ENCODE results near the gene TMPRSS11F. TPM values are rescaled to one million over a fixed set of nuclear protein-coding genes. Genes with fewer than 3 reads are reported as not detected.

Gene TMPRSS11F
- total RNA-seq, 1 experiment from 2014 or later: not detected

- Histone ChIP-seq H2AK5ac (ENCODE audit: insufficient read length, low read length) (no peak overlapping the region), H3K4me1 (ENCODE audit: insufficient read depth, low read length) (no peaks in the 10 kb centered on the region), H4K5ac (ENCODE audit: insufficient read length, low read depth, low read length) (no peak overlapping the region), H3K27ac (ENCODE audit: insufficient read length, low read depth, low read length) (no peak overlapping the region), H4K91ac (ENCODE audit: insufficient read length, low read depth, low read length) (no peak overlapping the region), H3K79me2 (ENCODE audit: insufficient read depth, low read length) (no peaks in the 10 kb centered on the region), H3K9ac (ENCODE audit: extremely low read depth, insufficient read length, low read length) (no peak overlapping the region), H2AFZ (ENCODE audit: low read length) (no peak overlapping the region), H3K4me2 (ENCODE audit: insufficient read depth, insufficient read length, low read length) (no peak overlapping the region), H3K14ac (ENCODE audit: insufficient read depth, low read length) (no peak overlapping the region; the same call in 1 of the 2 replicates), H4K20me1 (ENCODE audit: control insufficient read depth, insufficient read depth, insufficient read length) (no peaks in the 10 kb centered on the region), H2BK12ac (ENCODE audit: insufficient read length, low read depth, low read length) (no peak overlapping the region), H3K56ac (ENCODE audit: insufficient read length, low read depth, low read length) (no peak overlapping the region), H3T11ph (ENCODE audit: low read length) (no peak overlapping the region), H3K27me3 (ENCODE audit: insufficient read depth, low read length) (no peaks in the 10 kb centered on the region), H3K79me1 (ENCODE audit: insufficient read depth, low read depth, low read length, poor library complexity, severe bottlenecking) (no peaks in the 10 kb centered on the region), H3K4ac (ENCODE audit: low read depth, low read length) (no peak overlapping the region), H2BK5ac (ENCODE audit: insufficient read length, low read length) (no peak overlapping the region), H3K23me2 (ENCODE audit: insufficient read length, low read depth, low read length, poor library complexity, severe bottlenecking) (no peaks in the 10 kb centered on the region), H2BK20ac (ENCODE audit: low read depth, low read length, poor library complexity, severe bottlenecking) (no peak overlapping the region), H3K18ac (ENCODE audit: insufficient read length, low read depth, low read length) (no peak overlapping the region), H2BK15ac (ENCODE audit: low read depth, low read length) (no peak overlapping the region), H2BK120ac (ENCODE audit: low read depth, low read length, poor library complexity, severe bottlenecking) (no peak overlapping the region), H3K9me3 (ENCODE audit: control insufficient read depth, low read depth, low read length) (no peaks in the 10 kb centered on the region), H4K8ac (replicated peaks; ENCODE audit: insufficient read length, low read depth, low read length) (no peak overlapping the region), H3K23ac (ENCODE audit: insufficient read length, low read depth, low read length) (no peak overlapping the region)
- no peak for TF ChIP-seq CTCF (conservative IDR thresholded peaks at IDR 0.05)
- H3K9me3 Mint-ChIP-seq: peaks cover 4 to 5% of the 10 kb centered on the region in 2 experiments; a peak in 4 of 5 replicates
- DNase-seq: no peak
- no peaks in the 10 kb centered on the region; the same call in 1 of the 2 replicates for H3K27me3 Mint-ChIP-seq (ENCODE audit: low read depth)
- WGBS (ENCODE audit: extremely low coverage, insufficient read length, low lambda C conversion rate): no CpG with 5 or more reads among the region's 2 CpGs
- no peak overlapping the region for H3K27ac Mint-ChIP-seq
- H3K4me1 Mint-ChIP-seq: no peaks in the 10 kb centered on the region
- no peak overlapping the region for H3K4me3 Mint-ChIP-seq
- peaks cover under 1 to 2% (median under 1%) of the 10 kb centered on the region in 3 experiments; a peak in 5 of 7 replicates for H3K36me3 Mint-ChIP-seq (ENCODE audit: insufficient read depth in 1 of 3, low read depth in 3 of 3)
These were observed 37.5 kb upstream of the TMPRSS11F start for GRCh38 chr4:68167166-68167565.
